NT2/D1 (cell line): Measurements from ENCODE around the gene ERC1.

Experiments used
- SUZ12 ChIP-seq: IDR thresholded peaks from 2 replicates; pipeline ENCODE4 v1.6.1; 2011; ENCODE audit not compliant: insufficient read length, insufficient read depth; ENCODE audit errors: extremely low read depth
- YY1 ChIP-seq: IDR thresholded peaks from 2 replicates; pipeline ENCODE4 v1.6.1; 2011; ENCODE audit not compliant: insufficient read length, insufficient read depth

- TF ChIP-seq YY1 = no peak
- no peak for TF ChIP-seq SUZ12
Measured at GRCh38 chr12:1003600-1004271, 12.7 kb downstream of the ERC1 start.
